Esophagus squamous epithelium (tissue), 4 donors: ENCODE data around the gene PPM1A.

ENCODE experiments used
- POLR2A ChIP-seq, 4 donors: fragments of 450-650 bp; IDR thresholded peaks; one replicate each; pipeline ENCODE4 v1.6.1; 2017; ENCODE audit warnings: antibody characterized with exemption in 4 of 4, mild to moderate bottlenecking in 4 of 4, moderate library complexity in 3 of 4
- TF ChIP-seq, protein P1 (sequence below), 6 experiments: fragments of 450-650 bp in 4 of 6; fragments of 200-600 bp in 2 of 6; sonication (generic) in 2 of 6; IDR thresholded peaks; one replicate each; pipeline ENCODE4 v1.5.1; 2016 to 2019; ENCODE audit warnings: antibody characterized with exemption in 6 of 6, mild to moderate bottlenecking in 4 of 6, moderate library complexity in 4 of 6

DNA sequence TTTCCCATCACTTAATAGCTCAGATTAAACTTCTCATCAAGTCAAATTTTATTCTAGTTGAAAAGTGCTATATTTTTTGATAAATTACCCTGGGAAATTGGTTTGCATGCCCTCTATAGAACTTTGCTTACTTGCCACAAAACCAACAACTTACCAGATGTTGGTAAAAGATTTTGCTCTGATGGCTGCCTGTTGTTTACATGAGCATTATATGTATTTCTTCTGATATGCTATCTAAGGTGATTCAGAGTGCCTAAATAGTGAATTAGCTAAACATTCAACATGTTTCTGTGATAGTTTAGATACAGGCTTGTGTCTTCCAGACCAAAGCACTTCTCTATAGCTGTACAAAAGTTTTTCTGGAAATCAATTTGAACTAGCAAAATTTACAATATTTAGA is 51.0 kb downstream of the PPM1A start:
- TF ChIP-seq, protein P1, sequence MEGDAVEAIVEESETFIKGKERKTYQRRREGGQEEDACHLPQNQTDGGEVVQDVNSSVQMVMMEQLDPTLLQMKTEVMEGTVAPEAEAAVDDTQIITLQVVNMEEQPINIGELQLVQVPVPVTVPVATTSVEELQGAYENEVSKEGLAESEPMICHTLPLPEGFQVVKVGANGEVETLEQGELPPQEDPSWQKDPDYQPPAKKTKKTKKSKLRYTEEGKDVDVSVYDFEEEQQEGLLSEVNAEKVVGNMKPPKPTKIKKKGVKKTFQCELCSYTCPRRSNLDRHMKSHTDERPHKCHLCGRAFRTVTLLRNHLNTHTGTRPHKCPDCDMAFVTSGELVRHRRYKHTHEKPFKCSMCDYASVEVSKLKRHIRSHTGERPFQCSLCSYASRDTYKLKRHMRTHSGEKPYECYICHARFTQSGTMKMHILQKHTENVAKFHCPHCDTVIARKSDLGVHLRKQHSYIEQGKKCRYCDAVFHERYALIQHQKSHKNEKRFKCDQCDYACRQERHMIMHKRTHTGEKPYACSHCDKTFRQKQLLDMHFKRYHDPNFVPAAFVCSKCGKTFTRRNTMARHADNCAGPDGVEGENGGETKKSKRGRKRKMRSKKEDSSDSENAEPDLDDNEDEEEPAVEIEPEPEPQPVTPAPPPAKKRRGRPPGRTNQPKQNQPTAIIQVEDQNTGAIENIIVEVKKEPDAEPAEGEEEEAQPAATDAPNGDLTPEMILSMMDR (IDR thresholded peaks at IDR 0.05): no peak
- no peak for TF ChIP-seq POLR2A (IDR thresholded peaks at IDR 0.05)
